GM12874 (cell line): ENCODE results near the gene OR10P1.

ENCODE experiments used
- CTCF ChIP-seq: IDR thresholded peaks from 2 replicates; pipeline ENCODE4 v1.5.1; 2011; ENCODE audit warnings: low read depth, mild to moderate bottlenecking, control low read depth, low read length, moderate library complexity; ENCODE audit not compliant: insufficient read depth

The OR10P1 gene

DNA sequence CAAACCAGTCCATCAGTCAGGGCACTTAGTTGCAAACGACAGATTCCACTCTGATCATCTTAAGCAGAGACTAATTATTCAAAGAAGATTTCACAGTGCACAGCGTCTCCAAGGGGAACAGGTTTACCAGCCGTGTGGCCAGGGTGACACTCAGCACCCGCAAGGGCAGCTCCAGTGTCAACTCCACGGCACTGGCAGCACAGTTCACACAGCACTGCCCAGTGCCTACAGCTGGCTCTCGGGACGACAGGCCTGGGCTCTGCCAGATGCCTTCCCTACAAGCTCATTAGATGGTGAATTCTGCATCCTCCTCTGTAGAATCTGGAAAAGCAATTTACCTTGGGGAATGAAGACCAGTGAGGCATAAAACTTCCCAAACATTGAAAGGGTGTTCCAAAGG lies 4.9 kb downstream of the OR10P1 start:
- TF ChIP-seq CTCF: no peak

GRCh38 chr12:55642267-55642666 lies 5.6 kb downstream of the OR10P1 start:
- no peak for TF ChIP-seq CTCF

DNA sequence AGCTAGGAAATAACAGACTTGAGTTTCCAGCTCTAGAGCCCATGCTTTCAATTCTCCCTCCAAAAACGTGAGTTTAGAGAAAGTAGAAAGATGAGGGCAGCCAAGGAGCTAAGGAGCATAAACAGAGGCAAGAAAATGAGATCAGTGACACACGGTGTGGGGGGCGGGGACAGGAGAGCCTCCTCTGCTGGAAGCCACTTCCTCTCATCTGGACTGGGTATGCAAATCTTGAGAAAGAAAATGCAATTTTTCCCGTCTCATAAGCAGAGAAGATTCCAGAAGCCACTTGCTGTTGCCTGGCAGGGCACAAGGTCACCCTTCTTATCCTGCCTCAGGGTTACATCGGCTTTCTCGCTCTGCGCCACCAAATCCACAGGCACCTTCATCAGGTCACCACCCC lies 6.0 kb downstream of the OR10P1 start:
- TF ChIP-seq CTCF: no peak

DNA sequence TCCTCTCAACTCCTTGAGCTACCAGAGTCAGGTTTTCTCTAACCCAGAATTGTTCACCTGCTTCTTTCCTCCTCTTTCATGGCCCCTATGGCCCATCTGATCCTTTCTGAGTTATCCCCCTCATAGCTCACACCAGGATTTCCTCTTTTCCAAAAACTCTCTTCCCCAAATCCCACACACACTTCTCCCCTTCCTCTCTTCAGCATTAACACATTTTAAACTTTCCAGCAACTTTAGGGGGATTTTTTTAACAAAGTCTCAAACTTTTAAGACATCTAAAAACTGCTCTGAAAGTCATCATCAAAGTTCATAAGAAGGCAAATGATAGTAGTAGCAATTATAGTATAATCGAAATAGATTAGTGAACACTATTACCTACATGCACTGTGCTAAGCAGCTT lies 7.9 kb downstream of the OR10P1 start:
- TF ChIP-seq CTCF: no peak

DNA sequence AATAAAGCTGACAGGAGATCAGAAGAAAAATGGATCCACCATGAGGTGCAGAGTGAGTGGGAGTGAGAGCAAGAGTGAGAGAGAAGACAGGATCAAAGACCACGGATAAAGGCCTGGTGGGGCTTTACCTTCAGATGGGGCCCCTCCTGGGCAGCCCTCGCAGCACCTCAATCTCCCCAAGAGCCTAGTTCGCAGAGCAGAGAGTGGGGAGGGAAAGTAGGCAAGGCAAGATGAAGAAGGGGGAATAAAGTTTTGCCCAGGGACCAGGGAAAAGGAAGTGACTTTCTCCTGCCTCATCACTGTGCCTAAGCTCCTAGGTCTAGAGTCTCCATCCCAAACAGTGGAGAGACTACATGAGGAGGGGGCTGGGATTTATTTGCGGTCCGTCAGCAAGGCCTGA lies 10.3 kb downstream of the OR10P1 start:
- TF ChIP-seq CTCF: no peak

- no peak for TF ChIP-seq CTCF
Measured at GRCh38 chr12:55651299-55651683, 14.6 kb downstream of the OR10P1 start.

DNA sequence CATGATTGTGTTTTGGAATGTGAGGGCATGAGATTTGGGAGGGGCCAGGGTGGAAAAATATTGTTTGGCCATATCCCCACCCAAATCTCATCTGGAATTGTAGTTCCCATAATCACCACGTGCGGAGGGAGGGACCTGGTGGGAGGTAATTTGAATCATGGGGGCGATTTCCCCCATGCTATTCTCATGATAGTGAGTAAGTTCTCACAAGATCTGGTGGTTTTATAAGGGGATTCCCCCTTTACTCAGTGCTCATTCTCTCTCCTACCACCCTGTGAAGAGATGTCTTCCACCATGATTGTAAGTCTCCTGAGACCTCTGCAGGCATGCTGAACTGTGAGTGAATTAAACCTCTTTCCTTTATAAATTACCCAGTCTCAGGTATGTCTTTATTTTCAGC lies 15.7 kb downstream of the OR10P1 start:
- no peak for TF ChIP-seq CTCF

GRCh38 chr12:55653031-55653430 lies 16.3 kb downstream of the OR10P1 start:
- TF ChIP-seq CTCF: no peak
